Transverse colon (tissue), 4 donors: ENCODE data around the gene KCNT1. TPM values are rescaled to one million over a fixed set of nuclear protein-coding genes. Genes with fewer than 3 reads are reported as not detected.

Experiments
- DNase-seq: peaks from one replicate; pipeline ENCODE4 v3.0.0-alpha.2; 2019
- H3K27ac ChIP-seq, 4 donors: fragments of 200-600 bp; sonication (generic); 2 replicates each; pipeline ENCODE4 v1.5.1; 2016 to 2018; ENCODE audit warnings: inconsistent platforms in 4 of 4
- H3K27me3 ChIP-seq: fragments of 200-600 bp; sonication (generic); 2 replicates; pipeline ENCODE4 v1.5.1; 2017; ENCODE audit warnings: inconsistent platforms
- H3K36me3 ChIP-seq, 4 donors: fragments of 200-600 bp; sonication (generic); 2 replicates each; pipeline ENCODE4 v1.5.1; 2017 to 2019; ENCODE audit warnings: inconsistent platforms in 4 of 4
- H3K4me1 ChIP-seq, 4 donors: fragments of 200-600 bp; sonication (generic); 2 replicates each; pipeline ENCODE4 v1.5.1; 2017 to 2020; ENCODE audit warnings: inconsistent platforms in 4 of 4
- H3K4me3 ChIP-seq, 4 donors: fragments of 200-600 bp; sonication (generic); 1 replicate in 1 of 4; 2 replicates in 3 of 4; pipeline versions ENCODE4 v1.5.1 to v1.6.1; 2017 to 2019; ENCODE audit warnings: inconsistent platforms in 4 of 4
- H3K9me3 ChIP-seq, 2 donors: fragments of 200-600 bp; sonication (generic); 2 replicates each; pipeline ENCODE4 v1.5.1; 2017 to 2019; ENCODE audit warnings: inconsistent platforms in 2 of 2
- EP300 ChIP-seq: sonication (generic); formaldehyde crosslinking; IDR thresholded peaks from one replicate; pipeline ENCODE4 v1.6.1; 2017; ENCODE audit warnings: antibody characterized with exemption, low read depth
- POLR2A ChIP-seq: fragments of 450-650 bp; IDR thresholded peaks from one replicate; pipeline ENCODE4 v1.6.1; 2016; ENCODE audit warnings: antibody characterized with exemption, mild to moderate bottlenecking, moderate library complexity
- POLR2AphosphoS5 ChIP-seq, 3 donors: sonication (generic); formaldehyde crosslinking; IDR thresholded peaks; one replicate each; pipeline ENCODE4 v1.6.1; 2016; ENCODE audit warnings: antibody characterized with exemption in 3 of 3
- WGBS, 2 donors: methylation state at CpG; one replicate each; pipeline ENCODE4 v1.1.5; 2018; ENCODE audit warnings: low coverage in 1 of 2; 5-methylcytosine and 5-hydroxymethylcytosine counted together
- in situ Hi-C, 4 donors: fragments of 200-750 bp; cut with MboI; loops; one replicate each; pipeline versions ENCODE4 v1.15.0 to v1.15.1; 2017; ENCODE audit warnings: low sequenced_read_pairs in 3 of 4, low pct_ligation_motif_present in 1 of 4, low pct_unique_long_range_greater_than_20kb in 1 of 4
- intact Hi-C: fragments of 100-400 bp; cut with DNase I; formaldehyde crosslinking; loops from one replicate; pipeline ENCODE4 v1.15.1; 2023; ENCODE audit warnings: low total_unique reads
- total RNA-seq, 4 donors: library from RNA; depleted of rRNA; stranded (reverse); fragments of >200 nt; gene quantifications; one replicate each; pipeline ENCODE4 v1.1.0, GENCODE V29; 2016
- TF ChIP-seq, protein P1 (sequence below), 5 experiments: fragments of 200-600 bp in 3 of 5; fragments of 450-650 bp in 2 of 5; sonication (generic) in 3 of 5; IDR thresholded peaks; 1 replicate in 2 of 5; 2 replicates in 3 of 5; pipeline ENCODE4 v1.5.1; 2016 to 2017; ENCODE audit warnings: antibody characterized with exemption in 5 of 5, inconsistent platforms in 3 of 5, mild to moderate bottlenecking in 2 of 5, moderate library complexity in 1 of 5

The KCNT1 gene
- total RNA-seq, 4 donors from 2014 or later, result 0.14 TPM; not detected in 3

DNA sequence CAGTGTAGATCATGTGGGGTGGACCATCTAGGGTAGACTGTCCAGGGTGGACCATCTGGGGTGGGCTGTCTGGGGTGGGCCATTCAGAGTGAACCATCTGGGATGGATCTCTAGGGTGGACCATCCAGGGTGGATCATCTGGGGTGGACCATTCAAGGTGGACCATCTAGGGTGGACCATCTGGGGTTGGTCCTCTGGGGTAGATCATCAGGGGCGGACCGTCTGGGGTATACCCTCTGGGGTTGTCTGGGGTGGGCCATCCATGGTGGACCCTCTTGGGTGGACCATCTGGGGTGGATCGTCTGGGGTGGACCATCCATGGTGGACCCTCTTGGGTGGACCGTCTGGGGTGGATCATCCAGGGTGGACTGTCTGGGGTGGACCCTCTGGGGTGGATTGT is 64.3 kb downstream of the KCNT1 start:
- in situ Hi-C loops (no loop called here), intact Hi-C loops (no loop called here)
- WGBS, 2 donors, result 94% methylated on average over 4 of the region's 4 CpGs; no CpG with 5 or more reads in 1 of the 2 donors
- no peaks in the 10 kb centered on the region for H3K9me3 ChIP-seq
- no peaks in the 10 kb centered on the region for H3K36me3 ChIP-seq
- no peak overlapping the region for H3K4me3 ChIP-seq
- DNase-seq, result no peak
- TF ChIP-seq EP300 (no peak), POLR2A (no peak), POLR2AphosphoS5 (IDR thresholded peaks at IDR 0.05) (no peak)
- TF ChIP-seq, protein P1, sequence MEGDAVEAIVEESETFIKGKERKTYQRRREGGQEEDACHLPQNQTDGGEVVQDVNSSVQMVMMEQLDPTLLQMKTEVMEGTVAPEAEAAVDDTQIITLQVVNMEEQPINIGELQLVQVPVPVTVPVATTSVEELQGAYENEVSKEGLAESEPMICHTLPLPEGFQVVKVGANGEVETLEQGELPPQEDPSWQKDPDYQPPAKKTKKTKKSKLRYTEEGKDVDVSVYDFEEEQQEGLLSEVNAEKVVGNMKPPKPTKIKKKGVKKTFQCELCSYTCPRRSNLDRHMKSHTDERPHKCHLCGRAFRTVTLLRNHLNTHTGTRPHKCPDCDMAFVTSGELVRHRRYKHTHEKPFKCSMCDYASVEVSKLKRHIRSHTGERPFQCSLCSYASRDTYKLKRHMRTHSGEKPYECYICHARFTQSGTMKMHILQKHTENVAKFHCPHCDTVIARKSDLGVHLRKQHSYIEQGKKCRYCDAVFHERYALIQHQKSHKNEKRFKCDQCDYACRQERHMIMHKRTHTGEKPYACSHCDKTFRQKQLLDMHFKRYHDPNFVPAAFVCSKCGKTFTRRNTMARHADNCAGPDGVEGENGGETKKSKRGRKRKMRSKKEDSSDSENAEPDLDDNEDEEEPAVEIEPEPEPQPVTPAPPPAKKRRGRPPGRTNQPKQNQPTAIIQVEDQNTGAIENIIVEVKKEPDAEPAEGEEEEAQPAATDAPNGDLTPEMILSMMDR (IDR thresholded peaks at IDR 0.05), result no peak
- no peaks in the 10 kb centered on the region for H3K27me3 ChIP-seq
- H3K27ac ChIP-seq, result no peak overlapping the region
- no peaks in the 10 kb centered on the region for H3K4me1 ChIP-seq

GRCh38 chr9:135766707-135767106 is 64.7 kb downstream of the KCNT1 start:
- 84% methylated on average over 4 of the region's 4 CpGs; no CpG with 5 or more reads in 1 of the 2 donors for WGBS, 2 donors
- no peak for DNase-seq
- intact Hi-C loops, result no loop called here
- TF ChIP-seq POLR2AphosphoS5 (IDR thresholded peaks at IDR 0.05) (no peak), POLR2A (no peak), EP300 (no peak)
- TF ChIP-seq, protein P1 (IDR thresholded peaks at IDR 0.05), result no peak
- Histone ChIP-seq H3K36me3 (no peaks in the 10 kb centered on the region), H3K9me3 (no peaks in the 10 kb centered on the region), H3K27me3 (peaks cover 2% of the 10 kb centered on the region), H3K27ac (no peak overlapping the region), H3K4me1 (no peaks in the 10 kb centered on the region), H3K4me3 (no peak overlapping the region)
- in situ Hi-C loops, result no loop called here

- TF ChIP-seq EP300, result no peak
- 90% methylated on average over 34 of the region's 43 CpGs; no CpG with 5 or more reads in 1 of the 2 donors for WGBS, 2 donors
- no peak overlapping the region for H3K27ac ChIP-seq
- H3K36me3 ChIP-seq, result no peaks in the 10 kb centered on the region
- DNase-seq, result no peak
- H3K9me3 ChIP-seq, result no peaks in the 10 kb centered on the region
- no peaks in the 10 kb centered on the region for H3K4me1 ChIP-seq
- H3K4me3 ChIP-seq, result no peak overlapping the region
- H3K27me3 ChIP-seq, result peaks cover 5% of the 10 kb centered on the region
- intact Hi-C loops, result no loop called here
- in situ Hi-C loops, result no loop called here
Measured at GRCh38 chr9:135768516-135769218, 66.7 kb downstream of the KCNT1 start.

GRCh38 chr9:135769489-135770202 is 67.7 kb downstream of the KCNT1 start:
- TF ChIP-seq, protein P1 (IDR thresholded peaks at IDR 0.05), result no peak
- TF ChIP-seq EP300 (no peak), POLR2A (no peak), POLR2AphosphoS5 (IDR thresholded peaks at IDR 0.05) (no peak)
- H3K27me3 ChIP-seq, result peaks cover 5% of the 10 kb centered on the region
- H3K27ac ChIP-seq, result no peak overlapping the region
- no peaks in the 10 kb centered on the region for H3K9me3 ChIP-seq
- 88% methylated on average over 31 of the region's 32 CpGs; no CpG with 5 or more reads in 1 of the 2 donors for WGBS, 2 donors
- no peak for DNase-seq
- H3K36me3 ChIP-seq, result no peaks in the 10 kb centered on the region
- H3K4me1 ChIP-seq, result no peaks in the 10 kb centered on the region
- in situ Hi-C loops (no loop called here), intact Hi-C loops (no loop called here)
- H3K4me3 ChIP-seq, result no peak overlapping the region
